Smooth muscle cell (in vitro differentiated cells): Measurements from ENCODE around the gene PDLIM4. TPM values are rescaled to one million over a fixed set of nuclear protein-coding genes. Genes with fewer than 3 reads are reported as not detected.
A peak's percentile ranks its signal among the peaks of the same experiment; 100 is the strongest.

Experiments used
- DNase-seq: peaks from one replicate; lab custom pipeline; 2025; ENCODE audit not compliant: unreplicated experiment; lab: John Stamatoyannopoulos, UW
- H2AFZ ChIP-seq: fragments of 200-600 bp; sonication (generic); 2 replicates; pipeline ENCODE4 v1.6.0; 2016; ENCODE audit warnings: antibody characterized with exemption, low read depth, mild to moderate bottlenecking
- H3F3A ChIP-seq: fragments of 200-600 bp; sonication (generic); 2 replicates; pipeline ENCODE4 v1.6.0; 2017; ENCODE audit warnings: antibody characterized with exemption, low read depth
- H3K27ac ChIP-seq: fragments of 200-600 bp; sonication (generic); 2 replicates; pipeline ENCODE4 v1.5.1; 2016; ENCODE audit warnings: low read depth, mild to moderate bottlenecking
- H3K27me3 ChIP-seq: fragments of 200-600 bp; sonication (generic); 2 replicates; pipeline ENCODE4 v1.6.1; 2016; ENCODE audit warnings: low read depth, mild to moderate bottlenecking
- H3K36me3 ChIP-seq: fragments of 200-600 bp; sonication (generic); 2 replicates; pipeline ENCODE4 v1.5.1; 2016; ENCODE audit warnings: low read depth
- H3K4me1 ChIP-seq: fragments of 200-600 bp; sonication (generic); 2 replicates; pipeline ENCODE4 v1.5.1; 2016; ENCODE audit warnings: low read depth
- H3K4me2 ChIP-seq: fragments of 200-600 bp; sonication (generic); 2 replicates; pipeline ENCODE4 v1.6.0; 2016; ENCODE audit warnings: mild to moderate bottlenecking
- H3K4me3 ChIP-seq: fragments of 200-600 bp; sonication (generic); 2 replicates; pipeline ENCODE4 v1.5.1; 2016; ENCODE audit warnings: mild to moderate bottlenecking
- H3K79me2 ChIP-seq: fragments of 200-600 bp; sonication (generic); 2 replicates; pipeline ENCODE4 v1.6.0; 2016; ENCODE audit warnings: low read depth, mild to moderate bottlenecking
- H3K9ac ChIP-seq: fragments of 200-600 bp; sonication (generic); 2 replicates; pipeline ENCODE4 v1.6.0; 2016; ENCODE audit warnings: low read depth
- H3K9me3 ChIP-seq: fragments of 200-600 bp; sonication (generic); replicated peaks from 2 replicates; pipeline ENCODE4 v1.5.1; 2016; ENCODE audit warnings: low read depth
- H4K20me1 ChIP-seq: fragments of 200-600 bp; sonication (generic); 2 replicates; pipeline ENCODE4 v1.6.0; 2016; ENCODE audit warnings: low read depth
- CTCF ChIP-seq: fragments of 200-600 bp; sonication (generic); IDR thresholded peaks from 2 replicates; pipeline ENCODE4 v1.5.1; 2017; ENCODE audit warnings: borderline replicate concordance, mild to moderate bottlenecking, antibody characterized with exemption; ENCODE audit not compliant: insufficient read depth, poor library complexity, severe bottlenecking
- WGBS: methylation state at CpG from one replicate; pipeline ENCODE4 v1.1.7; 2016; ENCODE audit warnings: low lambda C conversion rate; 5-methylcytosine and 5-hydroxymethylcytosine counted together
- polyA plus RNA-seq: library from polyadenylated mRNA; unstranded; fragments of >200 nt; fragmentation: Nextera tagmentation; extraction: Ambion mirVana; gene quantifications from 2 replicates; pipeline ENCODE4 v1.2.1, GENCODE V29; 2016
- total RNA-seq: library from RNA; depleted of rRNA; stranded (reverse); fragments of >200 nt; gene quantifications from 2 replicates; pipeline ENCODE4 v1.2.3, GENCODE V29; 2014

The PDLIM4 gene
- total and polyA plus RNA-seq, 2 experiments from 2014 or later: 93.8 to 275 TPM

GRCh38 chr5:132271251-132272246 is 14.1 kb downstream of the PDLIM4 start:
- Histone ChIP-seq H3F3A (peaks cover 6% of the 10 kb centered on the region), H3K4me1 (peaks cover 8% of the 10 kb centered on the region), H2AFZ (no peak overlapping the region), H3K27ac (no peak overlapping the region), H3K4me3 (no peak overlapping the region), H3K4me2 (no peak overlapping the region), H4K20me1 (peaks cover 81% of the 10 kb centered on the region), H3K79me2 (no peaks in the 10 kb centered on the region), H3K27me3 (no peaks in the 10 kb centered on the region), H3K36me3 (no peaks in the 10 kb centered on the region), H3K9me3 (no peaks in the 10 kb centered on the region), H3K9ac (no peak overlapping the region)
- WGBS: 94% methylated on average over 76 of the region's 77 CpGs
- no peak for DNase-seq
- TF ChIP-seq CTCF: no peak

GRCh38 chr5:132272311-132273210 is 15.1 kb downstream of the PDLIM4 start:
- DNase-seq: peak; percentile 34

GRCh38 chr5:132273631-132274030 is 16.1 kb downstream of the PDLIM4 start:
- TF ChIP-seq CTCF: no peak
- Histone ChIP-seq H3K9ac (no peak overlapping the region), H3K4me3 (no peak overlapping the region), H3K36me3 (no peaks in the 10 kb centered on the region), H3K79me2 (no peaks in the 10 kb centered on the region), H3K4me1 (peaks cover 6% of the 10 kb centered on the region), H3F3A (peaks cover 1% of the 10 kb centered on the region), H3K4me2 (no peak overlapping the region), H4K20me1 (peaks cover 60% of the 10 kb centered on the region), H2AFZ (no peak overlapping the region), H3K27me3 (no peaks in the 10 kb centered on the region), H3K9me3 (no peaks in the 10 kb centered on the region), H3K27ac (no peak overlapping the region)
- WGBS: 98% methylated on average over 2 of the region's 2 CpGs
- no peak for DNase-seq

More at GRCh38 chr5:132272311-132273210, 15.1 kb downstream of the PDLIM4 start:
- Histone ChIP-seq H3K36me3 (no peaks in the 10 kb centered on the region), H3K4me3 (no peak overlapping the region), H4K20me1 (peaks cover 71% of the 10 kb centered on the region), H3K9ac (no peak overlapping the region), H3K4me2 (no peak overlapping the region), H3K9me3 (no peaks in the 10 kb centered on the region), H2AFZ (no peak overlapping the region), H3K27ac (no peak overlapping the region), H3K4me1 (peaks cover 8% of the 10 kb centered on the region), H3F3A (peaks cover 6% of the 10 kb centered on the region), H3K79me2 (no peaks in the 10 kb centered on the region), H3K27me3 (no peaks in the 10 kb centered on the region)
- peak; percentile 86 for TF ChIP-seq CTCF
- WGBS: 65% methylated on average over 37 of the region's 37 CpGs
